ENCODE measurements around the gene LSS.
"Not testable (repeated sequence)": the region's sequence is repeated elsewhere in the genome, so short reads cannot be mapped to it uniquely, and the experiment has no call there.

The LSS gene

GRCh38 chr21:46245213-46245915 lies 16.8 kb upstream of the LSS start:
- DNase-seq, result no peak

- DNase-seq, result no peak
These were observed 16.0 kb upstream of the LSS start for GRCh38 chr21:46244602-46245001.

GRCh38 chr21:46243960-46244361 lies 15.4 kb upstream of the LSS start:
- DNase-seq, result no peak

GRCh38 chr21:46243325-46243724 lies 14.8 kb upstream of the LSS start:
- no peak for DNase-seq

GRCh38 chr21:46241577-46241976 lies 13.0 kb upstream of the LSS start:
- not testable (repeated sequence) for DNase-seq

- no peak for DNase-seq
These were observed 11.3 kb upstream of the LSS start for GRCh38 chr21:46239817-46240325.

GRCh38 chr21:46237474-46237873 lies 8.9 kb upstream of the LSS start:
- no peak for DNase-seq

GRCh38 chr21:46234436-46234950 lies 5.9 kb upstream of the LSS start:
- DNase-seq, result no peak

GRCh38 chr21:46229923-46230260 lies 1.3 kb upstream of the LSS start:
- no peak for DNase-seq

GRCh38 chr21:46229133-46229922 lies 754 bp upstream of the LSS start:
- DNase-seq, result no peak

GRCh38 chr21:46227811-46228344 lies 696 bp downstream of the LSS start:
- DNase-seq, result no peak

GRCh38 chr21:46226920-46227599 lies 1.5 kb downstream of the LSS start:
- no peak for DNase-seq

GRCh38 chr21:46226146-46226545 lies 2.4 kb downstream of the LSS start:
- no peak for DNase-seq

GRCh38 chr21:46223661-46224060 lies 4.9 kb downstream of the LSS start:
- not testable (repeated sequence) for DNase-seq

GRCh38 chr21:46223217-46223616 lies 5.4 kb downstream of the LSS start:
- DNase-seq, result no peak

GRCh38 chr21:46222436-46223116 lies 6.0 kb downstream of the LSS start:
- DNase-seq, result no peak

GRCh38 chr21:46221664-46222435 lies 6.7 kb downstream of the LSS start:
- DNase-seq, result no peak

- no peak for DNase-seq
These were observed 7.7 kb downstream of the LSS start for GRCh38 chr21:46220847-46221246.

- no peak for DNase-seq
These were observed 8.2 kb downstream of the LSS start for GRCh38 chr21:46220275-46220810.

GRCh38 chr21:46219591-46220239 lies 8.9 kb downstream of the LSS start:
- DNase-seq, result no peak

All from NCI-H446 treated with DMSO at 0.1 percent for 48 hours (cell line).